CD4-positive, alpha-beta memory T cell (primary cell): Measurements from ENCODE around the gene MEI4. TPM values are rescaled to one million over a fixed set of nuclear protein-coding genes. Genes with fewer than 3 reads are reported as not detected.

ENCODE experiments used
- CTCF ChIA-PET: fragments of 350-600 bp; sonication (Branson Sonifier 250); formaldehyde crosslinking; loops from one replicate; lab custom pipeline; 2021; ENCODE audit warnings: inconsistent platforms; ENCODE audit not compliant: partially characterized antibody; lab: Charles Lee
- POLR2A ChIA-PET: fragments of 350-600 bp; sonication (Branson Sonifier 250); formaldehyde crosslinking; loops from one replicate; lab custom pipeline; 2021; ENCODE audit not compliant: partially characterized antibody; lab: Charles Lee
- DNase-seq, 5 donors: peaks; one replicate each; pipeline versions ENCODE4 v3.0.0 to v3.0.0-alpha.2; 2020 to 2022; ENCODE audit warnings: mixed read lengths in 1 of 5
- H3K27ac ChIP-seq: one replicate; pipeline ENCODE4 v1.7.0; 2013; ENCODE audit warnings: low read depth, low read length
- H3K27me3 ChIP-seq: 2 replicates; pipeline ENCODE4 v1.7.0; 2013; ENCODE audit warnings: mild to moderate bottlenecking, low read length, moderate library complexity; ENCODE audit not compliant: insufficient read depth
- H3K36me3 ChIP-seq: 2 replicates; pipeline ENCODE4 v1.7.0; 2013; ENCODE audit warnings: mild to moderate bottlenecking, low read length, moderate library complexity; ENCODE audit not compliant: insufficient read depth
- H3K4me1 ChIP-seq: 2 replicates; pipeline ENCODE4 v1.7.0; 2013; ENCODE audit warnings: mild to moderate bottlenecking, low read length, moderate library complexity; ENCODE audit not compliant: insufficient read depth
- H3K4me3 ChIP-seq, 2 donors: one replicate each; pipeline ENCODE4 v1.7.0; 2013; ENCODE audit warnings: low read length in 2 of 2, mild to moderate bottlenecking in 1 of 2
- H3K9me3 ChIP-seq, 2 donors: one replicate each; pipeline ENCODE4 v1.7.0; 2013; ENCODE audit warnings: low read length in 2 of 2, control low read depth in 1 of 2; ENCODE audit not compliant: control insufficient read depth in 1 of 2
- H3K27ac Mint-ChIP-seq, 7 donors: one replicate each; pipeline ENCODE4 v1.8.0; 2020 to 2021; ENCODE audit warnings: mixed read lengths in 7 of 7, mild to moderate bottlenecking in 6 of 7, inconsistent platforms in 3 of 7, moderate library complexity in 3 of 7
- H3K27me3 Mint-ChIP-seq, 2 donors: one replicate each; pipeline ENCODE4 v1.8.0; 2020 to 2021; ENCODE audit warnings: mixed read lengths in 2 of 2
- H3K36me3 Mint-ChIP-seq, 2 donors: one replicate each; pipeline ENCODE4 v1.8.0; 2020 to 2021; ENCODE audit warnings: mixed read lengths in 2 of 2, inconsistent platforms in 1 of 2, mild to moderate bottlenecking in 1 of 2
- H3K4me1 Mint-ChIP-seq, 4 donors: one replicate each; pipeline ENCODE4 v1.8.0; 2020 to 2021; ENCODE audit warnings: mixed read lengths in 4 of 4, mild to moderate bottlenecking in 1 of 4
- H3K4me3 Mint-ChIP-seq, 8 donors: one replicate each; pipeline ENCODE4 v1.8.0; 2020 to 2021; ENCODE audit warnings: mixed read lengths in 8 of 8, mild to moderate bottlenecking in 7 of 8, moderate library complexity in 6 of 8, inconsistent platforms in 3 of 8
- H3K9me3 Mint-ChIP-seq, 8 donors: one replicate each; pipeline ENCODE4 v1.8.0; 2020 to 2021; ENCODE audit warnings: mixed read lengths in 8 of 8, mild to moderate bottlenecking in 5 of 8, inconsistent platforms in 3 of 8, moderate library complexity in 1 of 8
- intact Hi-C: fragments of 100-400 bp; cut with micrococcal nuclease; formaldehyde crosslinking; loops from one replicate; pipeline ENCODE4 v1.15.1; 2023
- polyA plus RNA-seq, 2 donors: library from polyadenylated mRNA; unstranded; fragments of 300-500 nt; fragmentation: Illumina TruSeq; gene quantifications; one replicate each; pipeline ENCODE4 v1.2.3, GENCODE V29; 2021
- total RNA-seq, 2 experiments: library from RNA; stranded (reverse); gene quantifications; one replicate each; pipeline ENCODE4 v1.2.3, GENCODE V29; 2021

Gene MEI4
- total and polyA plus RNA-seq, 4 experiments from 2014 or later, result not detected

DNA sequence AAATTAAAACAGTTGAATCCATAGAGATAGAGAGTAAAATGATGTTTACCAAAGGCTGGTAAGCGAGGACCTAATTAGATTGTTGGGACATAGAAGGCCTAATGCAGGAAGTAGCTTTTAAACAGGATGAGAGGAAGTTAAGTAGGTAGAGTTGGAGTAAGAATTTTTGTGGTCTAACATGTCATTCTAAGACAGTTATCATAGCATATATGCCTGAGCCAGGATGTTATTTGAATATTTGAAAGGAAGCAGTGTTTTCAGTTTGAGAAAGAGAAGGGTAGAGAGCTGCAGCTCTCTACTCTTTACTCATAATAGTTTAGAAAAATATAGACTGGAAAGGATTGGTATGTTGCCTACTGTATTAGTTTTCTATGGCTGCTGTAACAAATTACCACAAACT, 121.6 kb downstream of the MEI4 start:
- Mint-ChIP-seq H3K27me3 (peaks cover 0 to 2% of the 10 kb centered on the region in 2 donors), H3K36me3 (no peaks in the 10 kb centered on the region), H3K27ac (no peak overlapping the region), H3K4me1 (no peaks in the 10 kb centered on the region), H3K9me3 (peaks cover 2 to 8% (median 4%) of the 10 kb centered on the region in 8 donors), H3K4me3 (no peak overlapping the region)
- CTCF ChIA-PET, result no interaction called here
- no peak for DNase-seq
- intact Hi-C loops, result no loop called here
- H3K9me3 ChIP-seq, result no peaks in the 10 kb centered on the region
- POLR2A ChIA-PET, result no interaction called here
- H3K27ac ChIP-seq, result no peak overlapping the region
- H3K27me3 ChIP-seq, result no peaks in the 10 kb centered on the region
- no peaks in the 10 kb centered on the region for H3K36me3 ChIP-seq
- no peaks in the 10 kb centered on the region for H3K4me1 ChIP-seq
- H3K4me3 ChIP-seq, result no peak overlapping the region

GRCh38 chr6:77776441-77776840, 123.6 kb downstream of the MEI4 start:
- intact Hi-C loops, result no loop called here
- DNase-seq, result no peak
- CTCF ChIA-PET, result no interaction called here
- no peaks in the 10 kb centered on the region for H3K27me3 Mint-ChIP-seq
- H3K4me1 Mint-ChIP-seq, result no peaks in the 10 kb centered on the region
- no peak overlapping the region for H3K27ac ChIP-seq
- H3K9me3 Mint-ChIP-seq, result peaks cover 0 to 7% (median 4%) of the 10 kb centered on the region in 8 donors
- POLR2A ChIA-PET, result no interaction called here
- no peak overlapping the region for H3K4me3 ChIP-seq
- H3K9me3 ChIP-seq, result no peaks in the 10 kb centered on the region
- no peaks in the 10 kb centered on the region for H3K4me1 ChIP-seq
- no peak overlapping the region for H3K4me3 Mint-ChIP-seq
- H3K27ac Mint-ChIP-seq, result no peak overlapping the region
- no peaks in the 10 kb centered on the region for H3K36me3 Mint-ChIP-seq
- H3K36me3 ChIP-seq, result no peaks in the 10 kb centered on the region
- H3K27me3 ChIP-seq, result no peaks in the 10 kb centered on the region

DNA sequence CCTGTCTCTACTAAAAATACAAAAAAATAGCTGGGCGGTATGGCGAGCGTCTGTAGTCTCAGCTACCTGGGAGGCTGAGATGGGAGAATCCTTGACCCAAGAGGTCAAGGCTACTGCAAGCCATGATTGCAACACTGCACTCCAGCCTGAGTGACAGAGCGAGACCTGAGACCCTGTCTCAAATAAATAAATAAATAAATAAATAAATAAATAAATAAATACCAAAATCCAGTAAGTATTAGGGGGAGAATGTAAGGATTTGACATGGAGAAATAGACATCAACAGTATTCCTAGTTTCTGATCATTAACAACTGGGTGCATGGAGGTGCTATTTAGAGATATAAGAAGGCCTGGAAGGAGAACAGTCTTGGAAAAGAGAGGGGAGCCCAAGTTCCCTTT, 125.7 kb downstream of the MEI4 start:
- H3K9me3 ChIP-seq, result no peaks in the 10 kb centered on the region
- H3K36me3 Mint-ChIP-seq, result no peaks in the 10 kb centered on the region
- H3K27me3 Mint-ChIP-seq, result no peaks in the 10 kb centered on the region
- H3K27ac Mint-ChIP-seq, result no peak overlapping the region
- H3K4me1 Mint-ChIP-seq, result no peaks in the 10 kb centered on the region
- H3K27me3 ChIP-seq, result no peaks in the 10 kb centered on the region
- ChIA-PET CTCF (no interaction called here), POLR2A (no interaction called here)
- H3K9me3 Mint-ChIP-seq, result peaks cover 0 to 6% (median under 1%) of the 10 kb centered on the region in 8 donors
- intact Hi-C loops, result no loop called here
- no peak overlapping the region for H3K27ac ChIP-seq
- no peaks in the 10 kb centered on the region for H3K36me3 ChIP-seq
- no peak overlapping the region for H3K4me3 ChIP-seq
- H3K4me1 ChIP-seq, result no peaks in the 10 kb centered on the region
- H3K4me3 Mint-ChIP-seq, result no peak overlapping the region
- no peak for DNase-seq

GRCh38 chr6:77786935-77787629, 134.2 kb downstream of the MEI4 start:
- no peaks in the 10 kb centered on the region for H3K27me3 ChIP-seq
- H3K9me3 ChIP-seq, result no peaks in the 10 kb centered on the region
- H3K4me3 Mint-ChIP-seq, result no peak overlapping the region
- H3K4me1 ChIP-seq, result no peaks in the 10 kb centered on the region
- H3K36me3 ChIP-seq, result no peaks in the 10 kb centered on the region
- POLR2A ChIA-PET, result no interaction called here
- H3K36me3 Mint-ChIP-seq, result no peaks in the 10 kb centered on the region
- CTCF ChIA-PET, result no interaction called here
- no peak overlapping the region for H3K27ac Mint-ChIP-seq
- no peak overlapping the region for H3K27ac ChIP-seq
- no peak for DNase-seq
- no peaks in the 10 kb centered on the region for H3K27me3 Mint-ChIP-seq
- peaks cover 0 to 8% (median 4%) of the 10 kb centered on the region in 8 donors for H3K9me3 Mint-ChIP-seq
- intact Hi-C loops, result no loop called here
- H3K4me3 ChIP-seq, result no peak overlapping the region
- no peaks in the 10 kb centered on the region for H3K4me1 Mint-ChIP-seq

DNA sequence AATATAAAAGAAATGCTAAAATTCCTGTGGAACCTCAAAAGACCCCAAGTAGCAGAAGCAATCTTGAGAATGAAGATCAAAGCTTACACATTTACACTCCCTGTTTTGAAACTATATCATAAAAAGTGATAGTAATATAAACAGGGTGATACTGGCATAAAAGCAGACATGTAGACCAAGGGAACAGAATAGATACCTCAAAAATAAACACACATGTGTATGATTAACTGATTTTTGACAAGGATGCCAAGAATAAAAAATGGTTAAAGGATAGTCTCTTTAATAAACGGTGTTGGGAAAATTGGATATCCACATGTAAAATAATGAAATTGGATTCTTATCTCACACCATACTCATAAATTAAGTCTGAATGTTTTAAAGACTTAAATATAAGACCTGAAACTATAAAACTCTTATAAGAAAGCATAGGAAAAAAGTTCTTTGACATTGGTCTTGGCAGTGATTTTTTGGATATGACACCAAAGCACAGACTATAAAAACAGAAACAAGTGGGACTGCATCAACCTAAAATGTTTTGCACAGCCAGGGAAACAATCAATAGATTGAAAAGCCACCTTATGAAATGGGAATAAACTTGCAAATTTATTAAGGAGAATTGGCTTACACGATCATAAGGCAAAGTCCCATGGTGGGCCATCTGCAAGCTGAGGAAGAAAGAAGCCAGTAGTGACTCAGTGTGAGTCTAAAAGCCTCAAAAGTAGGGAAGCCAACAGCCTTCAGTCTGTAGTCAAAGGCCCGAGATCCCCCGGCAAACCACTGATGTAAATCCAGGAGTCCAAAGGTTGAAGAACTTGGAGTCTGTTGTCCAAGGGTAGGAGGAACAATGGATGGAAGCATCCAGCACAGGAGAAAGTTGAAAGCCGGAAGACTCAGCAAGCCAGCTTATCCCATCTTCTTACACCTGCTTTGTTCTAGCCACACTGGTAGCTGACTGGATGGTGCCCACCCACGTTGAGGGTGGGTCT, 144.3 kb downstream of the MEI4 start:
- peaks cover 3 to 19% (median 11%) of the 10 kb centered on the region in 8 donors for H3K9me3 Mint-ChIP-seq
- intact Hi-C loops, result no loop called here
- H3K4me3 Mint-ChIP-seq, result no peak overlapping the region
- no peaks in the 10 kb centered on the region for H3K27me3 Mint-ChIP-seq
- H3K27me3 ChIP-seq, result no peaks in the 10 kb centered on the region
- peaks cover 0 to 3% of the 10 kb centered on the region in 2 donors for H3K9me3 ChIP-seq
- POLR2A ChIA-PET, result no interaction called here
- no peak overlapping the region for H3K27ac ChIP-seq
- no peaks in the 10 kb centered on the region for H3K36me3 ChIP-seq
- no peak overlapping the region for H3K27ac Mint-ChIP-seq
- DNase-seq, result no peak
- no peak overlapping the region for H3K4me3 ChIP-seq
- H3K36me3 Mint-ChIP-seq, result no peaks in the 10 kb centered on the region
- CTCF ChIA-PET, result no interaction called here
- H3K4me1 Mint-ChIP-seq, result no peaks in the 10 kb centered on the region
- H3K4me1 ChIP-seq, result no peaks in the 10 kb centered on the region

DNA sequence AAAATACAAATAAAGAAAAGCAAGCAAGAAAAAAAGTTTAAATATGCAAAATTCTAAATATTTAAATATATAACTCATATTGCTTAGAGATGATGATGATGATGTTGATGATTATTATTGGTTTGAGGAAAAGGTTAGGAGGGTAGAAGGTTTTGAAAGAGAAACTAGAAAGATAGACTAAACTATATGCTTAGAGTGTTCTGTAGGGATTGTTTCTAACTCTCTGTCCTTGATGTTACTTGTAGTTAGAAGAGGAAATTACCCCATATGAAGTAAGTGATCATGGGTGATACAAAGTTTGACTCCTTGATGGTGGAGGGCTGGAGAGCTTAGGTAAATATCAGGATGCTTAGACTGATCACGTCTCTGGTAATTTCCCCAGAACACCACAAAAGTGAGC, 159.5 kb downstream of the MEI4 start:
- no peaks in the 10 kb centered on the region for H3K27me3 Mint-ChIP-seq
- H3K27ac Mint-ChIP-seq, result no peak overlapping the region
- intact Hi-C loops, result no loop called here
- H3K9me3 ChIP-seq, result no peaks in the 10 kb centered on the region
- no peak for DNase-seq
- no peak overlapping the region for H3K4me3 ChIP-seq
- no peaks in the 10 kb centered on the region for H3K36me3 ChIP-seq
- POLR2A ChIA-PET, result no interaction called here
- CTCF ChIA-PET, result no interaction called here
- peaks cover 0 to 4% (median 0%) of the 10 kb centered on the region in 8 donors for H3K9me3 Mint-ChIP-seq
- no peaks in the 10 kb centered on the region for H3K27me3 ChIP-seq
- H3K27ac ChIP-seq, result no peak overlapping the region
- no peaks in the 10 kb centered on the region for H3K36me3 Mint-ChIP-seq
- no peaks in the 10 kb centered on the region for H3K4me1 ChIP-seq
- H3K4me1 Mint-ChIP-seq, result no peaks in the 10 kb centered on the region
- H3K4me3 Mint-ChIP-seq, result no peak overlapping the region

GRCh38 chr6:77813090-77813489, 160.3 kb downstream of the MEI4 start:
- Mint-ChIP-seq H3K36me3 (no peaks in the 10 kb centered on the region), H3K4me3 (no peak overlapping the region), H3K9me3 (peaks cover 0 to 5% (median 1%) of the 10 kb centered on the region in 8 donors), H3K27ac (no peak overlapping the region), H3K27me3 (no peaks in the 10 kb centered on the region), H3K4me1 (no peaks in the 10 kb centered on the region)
- Histone ChIP-seq H3K9me3 (no peaks in the 10 kb centered on the region), H3K27ac (no peak overlapping the region), H3K4me3 (no peak overlapping the region), H3K36me3 (no peaks in the 10 kb centered on the region), H3K27me3 (no peaks in the 10 kb centered on the region), H3K4me1 (no peaks in the 10 kb centered on the region)
- ChIA-PET CTCF (no interaction called here), POLR2A (no interaction called here)
- DNase-seq, result no peak
- intact Hi-C loops, result no loop called here
